Prostate gland (tissue), 2 donors: ENCODE measurements around the gene IVD. TPM values are rescaled to one million over a fixed set of nuclear protein-coding genes. Genes with fewer than 3 reads are reported as not detected.

Experiments used
- DNase-seq: peaks from one replicate; pipeline ENCODE4 v3.0.0-alpha.2; 2019; ENCODE audit warnings: low spot score
- H3K27ac ChIP-seq, 2 donors: fragments of 200-600 bp; sonication (generic); 2 replicates each; pipeline ENCODE4 v1.5.1; 2017 to 2019
- H3K27me3 ChIP-seq: fragments of 200-600 bp; sonication (generic); replicated peaks from 2 replicates; pipeline ENCODE4 v1.5.1; 2019; ENCODE audit not compliant: insufficient read depth
- H3K36me3 ChIP-seq, 2 donors: fragments of 200-600 bp; sonication (generic); 1 replicate in 1 of 2; 2 replicates in 1 of 2; pipeline versions ENCODE4 v1.5.1 to v1.8.1; 2017 to 2019
- H3K4me1 ChIP-seq: fragments of 200-600 bp; sonication (generic); replicated peaks from 2 replicates; pipeline ENCODE4 v1.5.1; 2019
- H3K4me3 ChIP-seq, 2 donors: fragments of 200-600 bp; sonication (generic); 2 replicates each; pipeline ENCODE4 v1.5.1; 2017 to 2019
- H3K9me3 ChIP-seq: fragments of 200-600 bp; sonication (generic); 2 replicates; pipeline ENCODE4 v1.5.1; 2017
- CTCF ChIP-seq, 4 experiments: fragments of 200-600 bp in 2 of 4; fragments of 450-650 bp in 2 of 4; sonication (generic) in 2 of 4; IDR thresholded peaks; 1 replicate in 3 of 4; 2 replicates in 1 of 4; pipeline ENCODE4 v1.5.1; 2016 to 2019; ENCODE audit warnings: antibody characterized with exemption in 4 of 4, mild to moderate bottlenecking in 2 of 4, moderate library complexity in 2 of 4
- POLR2A ChIP-seq: fragments of 450-650 bp; IDR thresholded peaks from one replicate; pipeline ENCODE4 v1.6.1; 2016; ENCODE audit warnings: antibody characterized with exemption, mild to moderate bottlenecking
- POLR2AphosphoS5 ChIP-seq: sonication (generic); formaldehyde crosslinking; IDR thresholded peaks from one replicate; pipeline ENCODE4 v1.6.1; 2017; ENCODE audit warnings: antibody characterized with exemption
- WGBS: methylation state at CpG from one replicate; pipeline ENCODE4 v1.1.5; 2018; 5-methylcytosine and 5-hydroxymethylcytosine counted together
- intact Hi-C: fragments of 100-400 bp; cut with DNase I; formaldehyde crosslinking; loops from one replicate; pipeline ENCODE4 v1.14.2; 2022
- total RNA-seq, 2 donors: library from RNA; depleted of rRNA; stranded (reverse); fragments of >200 nt; gene quantifications; one replicate each; pipeline ENCODE4 v1.1.0, GENCODE V29; 2016

IVD gene
- total RNA-seq, 2 donors from 2014 or later, result 112 to 115 TPM

DNA sequence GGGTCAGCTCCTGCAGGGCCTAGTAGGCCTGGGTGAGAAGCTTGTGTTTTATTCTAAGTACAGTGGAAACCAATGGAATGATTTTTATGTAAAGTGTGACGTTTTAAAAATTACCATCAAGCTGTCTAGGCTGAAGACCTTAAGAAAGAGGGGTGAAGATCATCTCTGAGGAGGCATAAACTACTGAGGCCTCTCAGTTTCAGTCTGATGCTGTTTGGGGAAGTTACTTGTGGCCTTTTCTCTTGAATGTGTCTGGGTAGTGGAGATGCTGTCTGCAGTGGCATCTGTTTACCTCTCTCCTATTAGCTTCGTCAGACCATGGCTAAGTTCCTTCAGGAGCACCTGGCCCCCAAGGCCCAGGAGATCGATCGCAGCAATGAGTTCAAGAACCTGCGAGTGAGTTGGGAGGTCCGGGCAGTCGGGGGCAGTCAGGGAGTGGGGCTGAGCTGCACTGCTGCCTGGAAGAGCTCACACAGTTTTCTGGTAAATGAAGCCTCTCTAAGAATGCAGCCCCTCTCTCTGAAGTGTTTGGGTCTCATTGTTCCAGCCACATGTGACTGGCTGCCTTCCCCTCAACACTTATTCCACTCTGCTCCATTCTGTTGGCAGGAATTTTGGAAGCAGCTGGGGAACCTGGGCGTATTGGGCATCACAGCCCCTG lies 1.9 kb downstream of the IVD start:
- intact Hi-C loops, result loop anchor here (5.0 kb wide), 1 partner anchor 65 kb away; the partner anchor contains the start of gene CCDC9B
- H3K4me3 ChIP-seq, result peak overlapping the region in 1 of 2 donors; percentile 2
- DNase-seq, result no peak
- peak overlapping the region in 1 of 2 donors; percentile 20 for H3K27ac ChIP-seq
- H3K9me3 ChIP-seq, result no peaks in the 10 kb centered on the region
- no peaks in the 10 kb centered on the region for H3K27me3 ChIP-seq
- H3K36me3 ChIP-seq, result peaks cover 0 to 11% of the 10 kb centered on the region in 2 donors
- WGBS, result 83% methylated on average over 8 of the region's 8 CpGs
- TF ChIP-seq POLR2A (no peak), CTCF (IDR thresholded peaks at IDR 0.05) (no peak), POLR2AphosphoS5 (no peak)
- peaks cover 4% of the 10 kb centered on the region for H3K4me1 ChIP-seq

- Histone ChIP-seq H3K36me3 (peaks cover 0 to 22% of the 10 kb centered on the region in 2 donors), H3K27me3 (no peaks in the 10 kb centered on the region), H3K4me1 (peaks cover 4% of the 10 kb centered on the region), H3K27ac (peak overlapping the region in 1 of 2 donors; percentile 5), H3K4me3 (no peak overlapping the region), H3K9me3 (no peaks in the 10 kb centered on the region)
- intact Hi-C loops, result loop anchor here (5.0 kb wide), 1 partner anchor 67 kb away; the partner anchor contains the start of gene CCDC9B
- DNase-seq, result peak; percentile 15
- TF ChIP-seq POLR2A, result no peak
- peak in 1 of 4 experiments; percentile 34 for TF ChIP-seq CTCF (IDR thresholded peaks at IDR 0.05)
- peak; percentile 38 for TF ChIP-seq POLR2AphosphoS5
- 63% methylated on average over 3 of the region's 3 CpGs for WGBS
Observed at GRCh38 chr15:40409366-40409765, 3.8 kb downstream of the IVD start.

GRCh38 chr15:40410476-40410875 lies 4.9 kb downstream of the IVD start:
- peaks cover 4% of the 10 kb centered on the region for H3K4me1 ChIP-seq
- WGBS, result 88% methylated on average over 11 of the region's 11 CpGs
- H3K36me3 ChIP-seq, result peaks cover 4 to 33% of the 10 kb centered on the region in 2 donors
- intact Hi-C loops, result no loop called here
- no peaks in the 10 kb centered on the region for H3K27me3 ChIP-seq
- H3K27ac ChIP-seq, result no peak overlapping the region
- TF ChIP-seq POLR2A (no peak), CTCF (IDR thresholded peaks at IDR 0.05) (no peak), POLR2AphosphoS5 (no peak)
- H3K9me3 ChIP-seq, result no peaks in the 10 kb centered on the region
- no peak for DNase-seq
- H3K4me3 ChIP-seq, result no peak overlapping the region

DNA sequence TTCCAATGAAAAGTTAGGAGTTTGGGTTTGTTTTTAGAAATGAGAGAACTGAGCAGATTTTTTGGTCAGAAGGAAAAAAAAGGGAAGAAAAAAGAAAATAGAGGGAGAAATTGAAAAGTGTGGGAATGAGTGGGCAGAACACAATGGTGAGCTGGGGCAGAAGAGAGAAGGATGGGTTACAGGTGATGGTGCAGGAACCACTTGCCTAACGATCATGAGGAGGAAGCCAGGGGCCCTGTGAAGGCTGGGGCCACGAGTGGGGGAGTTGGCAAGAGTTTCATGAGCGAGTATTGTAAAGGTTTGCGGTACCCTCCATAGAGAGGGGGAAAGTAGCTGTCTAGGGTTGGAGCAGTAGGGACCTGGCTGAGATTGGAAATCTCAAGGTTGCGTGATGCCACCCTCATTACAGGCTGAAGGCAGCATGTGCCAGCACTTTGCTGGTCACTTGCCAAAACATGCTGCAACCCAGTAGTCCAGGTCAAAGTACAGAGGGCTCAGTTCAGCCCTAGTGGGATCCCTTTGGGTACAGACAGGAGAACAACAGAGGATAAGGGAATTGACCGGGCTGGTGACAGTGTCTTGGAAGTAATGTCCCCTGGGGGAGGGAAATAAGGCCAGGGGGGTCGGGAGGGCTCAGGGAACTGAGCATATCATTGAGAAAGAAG lies 6.6 kb downstream of the IVD start:
- no peaks in the 10 kb centered on the region for H3K27me3 ChIP-seq
- TF ChIP-seq POLR2A (no peak), POLR2AphosphoS5 (no peak), CTCF (IDR thresholded peaks at IDR 0.05) (no peak)
- H3K4me1 ChIP-seq, result peaks cover 4% of the 10 kb centered on the region
- no peak for DNase-seq
- H3K27ac ChIP-seq, result no peak overlapping the region
- WGBS, result 73% methylated on average over 7 of the region's 7 CpGs
- H3K4me3 ChIP-seq, result no peak overlapping the region
- intact Hi-C loops, result no loop called here
- H3K36me3 ChIP-seq, result peaks cover 6 to 39% of the 10 kb centered on the region in 2 donors
- no peaks in the 10 kb centered on the region for H3K9me3 ChIP-seq
